ENCODE results near the gene MYBPHL. TPM values are rescaled to one million over a fixed set of nuclear protein-coding genes. Genes with fewer than 3 reads are reported as not detected.
"Not testable (repeated sequence)": the region's sequence is repeated elsewhere in the genome, so short reads cannot be mapped to it uniquely, and the experiment has no call there.

The MYBPHL gene
- total RNA-seq, 2 donors from 2014 or later: 0.29 TPM; not detected in 1

DNA sequence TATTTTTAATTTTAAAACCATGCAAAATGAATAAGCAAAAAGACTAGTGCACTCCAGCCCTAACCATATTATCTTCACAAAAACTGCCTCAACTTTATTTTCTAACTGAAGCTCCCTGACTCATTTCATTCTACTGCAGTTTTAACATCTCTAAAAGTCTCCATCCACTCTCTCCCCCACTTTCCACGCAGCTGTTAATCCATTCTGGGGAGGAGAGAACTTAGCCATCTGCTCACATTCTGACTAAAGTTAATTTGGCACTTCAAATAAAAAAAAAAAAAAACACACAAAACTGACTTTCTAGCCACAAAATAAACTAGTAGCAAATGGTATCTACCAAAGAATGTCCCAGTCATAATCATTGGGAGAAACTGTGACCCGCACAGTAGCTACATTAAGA is 5.4 kb upstream of the MYBPHL start:
- DNase-seq (ENCODE audit: low spot score): no peak
- intact Hi-C loops (cut with DNase I): loop anchor here in 1 of 2 donors (1.0 kb wide), 1 partner anchor 48 kb away; no protein-coding TSS in a partner anchor

- intact Hi-C loops (cut with DNase I): no loop called here
- DNase-seq (ENCODE audit: low spot score): no peak
Measured at GRCh38 chr1:109309347-109309746, 2.5 kb upstream of the MYBPHL start.

DNA sequence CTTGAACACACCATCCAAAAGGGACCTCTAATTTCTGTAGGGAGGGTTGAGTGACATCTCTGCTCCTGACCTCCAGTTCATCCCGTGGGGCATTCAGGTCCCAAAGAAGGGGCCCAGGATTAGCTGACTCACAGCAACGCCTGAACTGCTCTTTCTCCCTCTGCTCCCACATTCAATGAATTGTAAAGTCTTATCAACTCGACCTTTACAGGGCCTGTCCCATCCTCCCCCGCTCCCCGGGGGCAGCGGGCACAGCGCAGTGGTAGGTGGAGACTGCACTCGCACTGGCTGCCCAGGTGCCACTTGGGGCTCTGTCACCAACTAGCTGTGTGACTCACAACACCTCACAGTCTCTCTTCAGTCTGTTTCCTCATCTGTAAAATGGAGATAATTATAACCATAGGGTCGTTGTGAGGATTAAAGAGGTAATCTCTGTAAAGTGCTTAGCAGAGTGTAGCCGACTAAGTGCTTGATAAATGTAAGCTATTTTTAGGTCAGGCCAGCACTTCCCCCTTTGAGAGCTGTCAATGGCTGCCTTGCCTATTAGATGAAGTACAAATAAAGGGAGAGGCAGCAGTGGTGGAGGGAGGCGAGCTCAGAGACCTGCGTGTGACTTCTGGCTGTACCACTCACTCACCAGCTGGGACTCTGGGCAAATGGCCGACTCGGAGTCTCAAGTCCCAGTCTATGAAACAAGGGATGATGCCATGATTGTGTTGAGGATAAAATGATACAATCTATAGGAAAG is 637 bp upstream of the MYBPHL start:
- intact Hi-C loops (cut with DNase I): no loop called here
- no peak for DNase-seq (ENCODE audit: low spot score)

DNA sequence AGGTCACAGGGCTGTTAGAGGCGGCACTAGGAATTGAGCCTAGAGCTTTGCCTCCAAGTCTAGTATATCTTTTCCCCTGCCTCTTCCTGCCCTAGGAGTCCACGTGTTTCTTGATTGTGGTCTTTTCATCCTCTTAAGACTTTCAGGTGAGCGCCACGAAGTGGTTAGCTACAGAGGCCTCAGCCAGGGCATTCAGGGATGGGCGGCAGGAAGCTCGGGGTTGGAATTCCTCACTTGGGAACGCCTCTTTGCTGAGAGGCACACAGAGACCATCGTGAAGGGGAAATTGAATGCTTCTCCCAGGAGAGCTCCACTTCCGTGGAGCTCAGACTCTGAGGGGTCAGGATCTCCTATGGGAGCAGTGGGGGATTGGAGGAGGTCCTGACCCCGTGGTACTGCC is 820 bp downstream of the MYBPHL start:
- DNase-seq (ENCODE audit: low spot score); intact Hi-C loops (cut with DNase I): not testable (repeated sequence)

DNA sequence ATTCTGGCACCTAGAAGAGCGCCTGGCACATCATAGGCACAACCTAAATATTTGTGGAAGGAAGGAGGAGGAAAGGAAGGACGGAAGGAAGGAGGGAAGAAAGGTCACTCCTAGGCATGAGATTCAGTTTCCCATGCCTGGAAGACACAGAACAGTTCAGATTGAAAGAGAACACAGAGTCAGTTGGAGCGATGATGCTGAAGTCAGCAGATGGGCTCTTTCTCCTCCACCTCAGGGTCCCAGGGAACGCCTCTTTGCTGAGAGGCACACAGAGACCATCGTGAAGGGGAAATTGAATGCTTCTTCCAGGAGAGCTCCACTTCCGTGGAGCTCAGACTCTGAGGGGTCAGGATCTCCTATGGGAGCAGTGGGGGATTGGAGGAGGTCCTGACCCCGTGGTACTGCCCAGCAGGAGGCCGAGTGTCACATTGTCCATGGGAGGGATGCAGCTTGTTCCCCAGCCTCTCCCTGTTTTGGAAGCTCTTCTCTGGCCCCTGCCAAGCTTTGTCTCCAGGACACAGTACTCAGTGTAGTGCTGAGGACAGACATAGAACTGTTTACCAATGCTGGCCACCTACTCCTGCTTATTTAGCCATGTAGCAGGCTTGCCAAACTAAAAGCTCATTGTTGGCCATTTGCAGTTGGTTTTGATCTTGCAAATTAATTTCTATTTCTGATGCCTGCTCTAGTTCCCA is 2.4 kb downstream of the MYBPHL start:
- DNase-seq (ENCODE audit: low spot score): no peak
- intact Hi-C loops (cut with DNase I): loop anchor here in 1 of 2 donors (1.0 kb wide), 1 partner anchor 13 kb away; no protein-coding TSS in a partner anchor

- DNase-seq (ENCODE audit: low spot score): no peak
- intact Hi-C loops (cut with DNase I): no loop called here
Measured at GRCh38 chr1:109301874-109302273, 4.9 kb downstream of the MYBPHL start.

GRCh38 chr1:109300650-109301151 is 6.1 kb downstream of the MYBPHL start:
- no peak for DNase-seq (ENCODE audit: low spot score)
- intact Hi-C loops (cut with DNase I): no loop called here

DNA sequence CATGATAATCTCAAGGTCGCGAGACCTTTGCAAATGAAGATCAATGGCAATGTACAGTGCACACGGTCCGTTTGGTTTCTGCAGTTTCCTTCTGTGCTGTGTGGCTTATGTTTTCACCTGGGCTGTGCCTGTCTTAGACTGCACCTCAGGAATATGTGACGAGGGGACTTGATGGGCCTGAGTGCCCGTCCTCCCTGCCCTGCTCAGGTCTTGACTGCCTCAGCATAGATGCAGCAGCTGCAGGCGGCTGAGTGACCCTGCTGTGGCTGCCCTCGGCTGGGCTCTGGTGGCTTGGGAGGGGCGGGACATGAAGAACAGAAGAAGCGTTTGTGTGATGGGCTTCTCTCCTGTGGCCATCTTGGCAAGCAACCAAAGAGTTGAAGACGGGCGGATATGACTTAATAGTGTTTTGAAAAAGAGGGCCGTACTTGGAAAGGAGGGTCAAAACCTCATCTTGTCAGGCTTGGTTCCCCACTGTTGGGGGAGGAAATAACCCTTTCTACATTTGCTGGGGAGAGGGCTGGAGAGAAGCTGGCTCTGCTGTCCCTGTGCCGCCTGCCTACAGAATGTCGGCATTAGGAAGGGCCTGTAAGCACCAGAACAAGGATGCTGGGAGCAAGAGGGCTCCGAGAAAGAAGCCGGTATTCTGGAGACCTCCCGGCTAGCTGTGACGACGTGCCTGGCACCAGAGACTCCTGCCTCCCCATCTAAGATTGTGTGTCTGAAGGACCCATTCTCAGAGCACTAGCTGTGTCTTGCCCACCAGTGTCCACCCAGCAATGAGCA is 7.1 kb downstream of the MYBPHL start:
- intact Hi-C loops (cut with DNase I): no loop called here
- no peak for DNase-seq (ENCODE audit: low spot score)

DNA sequence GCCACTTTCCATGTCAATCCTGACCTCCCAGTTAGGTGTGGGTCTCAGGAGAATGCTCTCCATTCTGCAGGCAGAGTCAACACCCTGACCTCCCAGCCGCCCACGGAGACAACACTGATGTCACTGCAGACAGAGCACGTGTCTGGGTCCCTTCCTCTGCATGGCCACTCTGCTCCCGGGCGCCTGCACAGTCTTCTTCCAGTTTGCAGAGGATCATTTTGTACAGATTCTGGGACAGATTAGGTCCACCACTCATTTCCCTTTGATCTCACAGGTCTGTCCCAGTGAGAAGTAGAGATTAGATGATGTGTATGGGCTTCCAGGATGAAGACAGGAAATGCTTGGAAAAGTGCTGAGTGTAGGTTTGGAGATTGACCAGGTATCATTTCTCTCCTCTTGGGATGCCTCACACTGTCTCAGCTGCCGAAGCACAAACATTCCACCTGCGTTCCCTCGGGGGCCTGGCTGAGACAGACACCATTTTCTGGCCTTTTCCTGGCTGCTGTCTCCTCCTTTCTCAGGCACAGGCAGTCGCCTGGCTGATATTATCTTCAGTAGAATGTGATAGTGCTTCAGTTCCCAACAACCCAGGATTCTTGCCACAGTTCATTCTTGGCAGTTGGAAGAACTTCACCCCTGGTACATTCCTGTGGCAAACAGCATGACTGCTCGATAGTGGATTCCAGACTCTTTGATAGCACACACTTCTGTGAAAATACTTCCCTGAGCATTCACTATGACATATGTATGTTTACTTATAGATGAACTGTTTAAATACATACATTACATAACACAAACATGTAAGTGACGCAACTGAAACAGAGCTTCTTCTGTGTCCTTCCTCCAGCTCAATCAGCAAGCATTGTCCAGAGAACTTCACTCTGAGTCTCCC is 7.9 kb downstream of the MYBPHL start:
- intact Hi-C loops (cut with DNase I): no loop called here
- no peak for DNase-seq (ENCODE audit: low spot score)

DNA sequence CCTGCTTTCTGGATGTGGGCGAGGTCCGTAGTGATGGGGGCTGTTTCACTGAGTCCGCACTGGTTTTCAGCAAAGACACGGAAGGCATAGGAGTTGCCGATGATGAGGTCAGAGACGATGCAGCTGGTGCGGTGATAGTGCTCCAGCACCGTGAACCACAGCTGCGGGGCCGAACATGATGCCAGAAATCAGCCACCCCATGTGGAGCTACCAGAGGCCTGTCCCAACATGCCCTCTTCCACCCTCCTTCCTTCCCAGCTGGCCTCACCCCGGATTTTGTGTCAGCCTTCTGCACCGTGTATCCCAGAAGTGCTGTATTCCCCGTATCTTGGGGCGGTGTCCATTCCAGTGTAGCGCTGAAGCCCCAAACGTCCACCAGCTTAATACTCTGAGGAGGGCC is 10.0 kb downstream of the MYBPHL start:
- no peak for DNase-seq (ENCODE audit: low spot score)
- intact Hi-C loops (cut with DNase I): loop anchor here in 1 of 2 donors (1.0 kb wide), 1 partner anchor 33 kb away; no protein-coding TSS in a partner anchor

DNA sequence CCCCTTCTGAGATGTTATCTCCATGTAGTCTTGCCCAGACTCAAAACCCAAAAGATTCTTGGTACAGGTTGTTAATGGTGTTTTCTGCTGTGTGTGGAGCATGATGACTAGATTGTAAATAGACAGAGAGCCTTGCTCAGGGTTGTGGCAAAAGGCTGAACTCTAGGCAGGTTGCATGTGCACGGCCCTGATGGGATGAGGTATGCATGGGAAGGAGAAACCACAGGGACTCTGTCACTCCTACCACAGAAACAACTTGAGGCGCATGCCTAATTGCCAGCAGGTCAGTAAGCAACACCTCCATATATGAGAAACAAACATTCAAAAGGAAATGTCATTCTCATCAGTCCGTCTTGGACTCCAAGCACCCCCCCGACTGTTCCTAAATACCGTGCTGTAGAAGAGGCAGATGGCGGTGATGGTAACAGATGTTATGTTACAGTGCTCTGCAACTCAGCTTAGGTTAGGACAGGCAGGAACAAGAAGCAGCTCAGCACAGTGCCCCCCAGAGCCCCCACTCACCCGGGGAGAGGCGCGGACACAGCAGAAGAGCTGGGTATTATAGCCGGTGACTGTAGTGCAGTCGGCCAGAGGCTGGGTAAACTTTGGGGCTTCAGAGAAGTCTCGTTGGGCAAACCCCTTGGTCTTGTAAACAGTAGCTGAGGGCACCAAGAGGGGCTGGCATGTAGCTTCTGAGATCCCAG is 10.9 kb downstream of the MYBPHL start:
- intact Hi-C loops (cut with DNase I): no loop called here
- DNase-seq (ENCODE audit: low spot score): no peak

DNA sequence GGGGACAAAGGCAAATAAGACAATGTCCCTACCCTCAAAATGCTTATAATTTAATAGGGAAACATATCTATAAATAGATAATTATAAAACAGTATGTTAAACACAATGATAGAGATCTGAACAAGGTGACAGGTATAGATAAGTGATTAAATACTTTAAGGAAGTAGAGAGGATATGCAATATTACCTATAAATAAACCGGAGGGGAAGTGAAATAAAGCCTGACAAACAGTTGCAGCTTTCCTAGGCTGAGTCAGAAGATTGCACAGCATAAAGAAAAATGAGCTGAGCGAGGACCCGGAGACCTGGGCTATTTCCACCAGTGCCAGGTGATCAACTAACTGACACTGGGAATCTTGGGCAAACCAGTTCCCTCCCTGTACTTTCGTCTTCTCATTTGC is 12.3 kb downstream of the MYBPHL start:
- DNase-seq (ENCODE audit: low spot score): no peak
- intact Hi-C loops (cut with DNase I): no loop called here

DNA sequence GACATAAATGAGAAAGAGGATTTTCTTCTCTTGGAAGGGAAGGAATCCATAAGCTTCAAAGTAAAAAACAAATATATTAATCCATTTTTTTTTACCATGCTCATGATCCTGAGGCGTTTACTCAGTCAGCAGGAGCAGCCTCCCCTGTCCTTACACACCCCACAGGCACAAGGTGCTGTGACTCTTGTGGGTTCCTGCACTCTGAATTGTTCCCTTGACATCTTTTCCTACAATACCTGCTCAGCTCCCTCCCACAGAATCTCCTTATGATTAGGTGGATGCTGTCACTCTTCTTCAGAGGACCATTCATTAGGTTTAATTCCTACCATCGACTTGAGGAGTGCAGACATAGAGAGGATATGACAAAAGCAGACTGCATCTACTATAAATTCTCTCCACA is 13.8 kb downstream of the MYBPHL start:
- DNase-seq (ENCODE audit: low spot score): no peak
- intact Hi-C loops (cut with DNase I): no loop called here

DNA sequence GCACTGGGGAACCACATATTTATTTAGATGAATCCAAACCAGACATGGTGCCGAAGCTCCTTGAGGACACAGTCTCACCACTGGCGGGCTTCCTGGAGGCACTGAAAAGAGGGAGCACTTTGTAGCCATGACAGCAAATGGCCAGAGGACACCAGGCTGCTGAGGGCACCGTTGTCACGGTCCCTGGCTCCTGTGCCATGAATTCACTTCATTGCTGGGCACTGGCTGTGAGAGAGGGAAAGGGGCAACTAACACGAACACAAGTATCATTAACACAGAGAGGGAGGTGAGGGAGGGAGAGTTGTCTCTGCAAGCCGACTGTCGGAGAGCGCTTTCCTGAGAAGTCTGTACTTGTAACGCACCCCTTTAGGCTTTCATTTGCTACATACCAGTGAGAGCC is 14.4 kb downstream of the MYBPHL start:
- intact Hi-C loops (cut with DNase I): no loop called here
- no peak for DNase-seq (ENCODE audit: low spot score)

GRCh38 chr1:109290998-109291397 is 15.8 kb downstream of the MYBPHL start:
- no peak for DNase-seq (ENCODE audit: low spot score)
- intact Hi-C loops (cut with DNase I): no loop called here

DNA sequence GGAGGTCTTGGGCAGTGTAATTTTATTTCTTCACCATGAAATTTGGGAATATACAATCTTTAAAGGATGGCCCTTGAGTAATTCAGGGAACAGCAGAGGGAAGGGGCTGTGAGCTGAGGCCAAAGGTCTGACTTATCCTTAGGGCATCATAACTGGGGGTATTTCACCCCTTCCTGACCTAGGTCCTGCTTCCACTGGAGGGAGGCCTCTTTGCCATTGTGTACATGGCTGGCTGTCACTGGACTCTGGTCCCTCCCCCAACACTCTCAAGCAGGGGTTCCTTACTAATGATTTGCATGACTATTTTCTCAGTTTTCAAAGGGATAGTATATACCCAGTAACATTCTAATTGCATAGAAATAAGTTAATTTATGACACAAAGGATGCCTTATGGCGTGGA is 16.7 kb downstream of the MYBPHL start:
- DNase-seq (ENCODE audit: low spot score): no peak
- intact Hi-C loops (cut with DNase I): no loop called here

DNA sequence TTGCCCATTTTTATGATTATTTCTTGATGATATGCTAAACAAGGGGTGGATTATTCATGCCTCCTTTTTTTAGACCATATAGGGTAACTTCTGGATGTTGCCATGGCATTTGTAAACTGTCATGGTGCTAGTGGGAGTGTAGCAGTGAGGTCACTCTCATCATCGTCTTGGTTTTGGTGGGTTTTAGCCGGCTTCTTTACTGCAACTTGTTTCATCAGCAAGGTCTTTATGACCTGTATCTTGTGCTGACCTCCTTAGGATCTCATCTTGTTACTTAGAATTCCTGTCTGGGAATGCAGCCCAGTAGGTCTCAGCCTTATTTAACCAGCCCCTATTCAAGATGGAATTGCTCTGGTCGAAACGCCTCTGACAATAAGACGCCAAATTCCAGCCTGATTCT is 20.0 kb downstream of the MYBPHL start:
- intact Hi-C loops (cut with DNase I): not testable (repeated sequence)

More for the DNA sequence above, 20.0 kb downstream of the MYBPHL start:
- DNase-seq (ENCODE audit: low spot score): not testable (repeated sequence)
